HCT116 (cell line): ENCODE data around the gene SMIM41. TPM values are rescaled to one million over a fixed set of nuclear protein-coding genes. Genes with fewer than 3 reads are reported as not detected.

Experiments
- ATAC-seq: fragments of 200-7000 bp; cut with Tn5 transposase; 2 replicates; pipeline ENCODE4 v1.9.1; 2020; ENCODE audit warnings: mild to moderate bottlenecking, moderate library complexity
- BruUV-seq: library from RNA; stranded (reverse); fragments of 400-500 nt; replicated peaks from 2 replicates; lab custom pipeline; 2021; lab: Mats Ljungman, UMichigan
- CTCF ChIA-PET: fragments of 300-600 bp; sonication (Branson Sonifier 250); formaldehyde crosslinking; loops from one replicate; lab custom pipeline; 2021; ENCODE audit warnings: antibody characterized with exemption; lab: Charles Lee
- POLR2A ChIA-PET: fragments of 300-600, 350-600 bp; sonication (Branson Sonifier 250); formaldehyde crosslinking; loops from one replicate; lab custom pipeline; 2021; ENCODE audit warnings: antibody characterized with exemption; lab: Charles Lee
- RAD21 ChIA-PET, 2 experiments: fragments of 300-600 bp; sonication (Branson Sonifier 250); formaldehyde crosslinking; loops; one replicate each; lab custom pipeline; 2023; ENCODE audit warnings: low total read pairs in 2 of 2; ENCODE audit not compliant: uncharacterized antibody in 2 of 2, unreplicated experiment in 2 of 2, low non-redundant PET in 1 of 2; lab: Charles Lee
- DNase-seq: peaks from one replicate; pipeline ENCODE4 v3.0.0-alpha.2; 2010; ENCODE audit warnings: low read depth, low spot score
- H2AFZ ChIP-seq: fragments of 200-600 bp; shearing (Covaris generic), sonication (generic); 2 replicates; pipeline ENCODE4 v1.6.1; 2017; ENCODE audit warnings: low read depth, mixed run types, mixed read lengths, antibody characterized with exemption, low read length; ENCODE audit not compliant: poor library complexity, severe bottlenecking
- H3K27ac ChIP-seq: 2 replicates; pipeline ENCODE4 v1.5.1; 2012; ENCODE audit warnings: low read depth, low read length
- H3K27me3 ChIP-seq: fragments of 200-600 bp; sonication (generic); 2 replicates; pipeline ENCODE4 v1.6.1; 2016; ENCODE audit warnings: mixed run types, low read length, mixed read lengths; ENCODE audit not compliant: insufficient read depth
- H3K36me3 ChIP-seq, 2 experiments: fragments of 200-500 bp in 1 of 2; fragments of 200-600 bp in 1 of 2; sonication (Bioruptor generic) in 1 of 2; sonication (generic) in 1 of 2; 2 replicates each; pipeline versions ENCODE4 v1.5.1 to v1.6.1; 2014 to 2016; ENCODE audit warnings: low read length in 2 of 2, inconsistent platforms in 1 of 2, mixed read lengths in 1 of 2, mixed run types in 1 of 2; ENCODE audit not compliant: insufficient read depth in 2 of 2, control insufficient read depth in 1 of 2
- H3K4me1 ChIP-seq, 2 experiments: fragments of 200-600 bp in 1 of 2; sonication (generic) in 1 of 2; 2 replicates each; pipeline versions ENCODE4 v1.5.1 to v1.6.1; 2012 to 2017; ENCODE audit warnings: low read length in 2 of 2, inconsistent platforms in 1 of 2, mild to moderate bottlenecking in 1 of 2, mixed read lengths in 1 of 2, mixed run types in 1 of 2, moderate library complexity in 1 of 2; ENCODE audit not compliant: insufficient read depth in 2 of 2, control insufficient read depth in 1 of 2
- H3K4me2 ChIP-seq: fragments of 200-600 bp; sonication (generic); 2 replicates; pipeline ENCODE4 v1.6.1; 2017; ENCODE audit warnings: mixed run types, low read length, mixed read lengths
- H3K4me3 ChIP-seq, 2 experiments: fragments of 200-600 bp in 1 of 2; sonication (generic) in 1 of 2; replicated peaks in 1 of 2; 2 replicates each; pipeline ENCODE4 v1.5.1; 2011 to 2016; ENCODE audit warnings: low read length in 2 of 2, control low read depth in 1 of 2, low read depth in 1 of 2, mild to moderate bottlenecking in 1 of 2, mixed read lengths in 1 of 2, mixed run types in 1 of 2
- H3K79me2 ChIP-seq: fragments of 200-600 bp; sonication (generic); 2 replicates; pipeline ENCODE4 v1.6.1; 2017; ENCODE audit warnings: mild to moderate bottlenecking, mixed run types, low read length, moderate library complexity, mixed read lengths; ENCODE audit not compliant: insufficient read depth
- H3K9ac ChIP-seq: fragments of 200-600 bp; sonication (generic); 2 replicates; pipeline ENCODE4 v1.6.1; 2016; ENCODE audit warnings: low read length, mixed read lengths
- H3K9me2 ChIP-seq: fragments of 200-600 bp; sonication (generic), shearing (Covaris generic); 2 replicates; pipeline ENCODE4 v1.6.1; 2017; ENCODE audit warnings: mixed run types, mild to moderate bottlenecking, moderate library complexity; ENCODE audit not compliant: insufficient read depth
- H3K9me3 ChIP-seq, 2 experiments: fragments of 200-500 bp in 1 of 2; fragments of 200-600 bp in 1 of 2; sonication (Bioruptor generic) in 1 of 2; sonication (generic) in 1 of 2; 2 replicates each; pipeline ENCODE4 v1.6.1; 2014 to 2017; ENCODE audit warnings: low read length in 2 of 2, mixed read lengths in 2 of 2, inconsistent platforms in 1 of 2, low read depth in 1 of 2, mild to moderate bottlenecking in 1 of 2, mixed run types in 1 of 2, moderate library complexity in 1 of 2; ENCODE audit not compliant: control insufficient read depth in 1 of 2, insufficient read depth in 1 of 2
- H4K20me1 ChIP-seq: fragments of 200-600 bp; sonication (generic), shearing (Covaris generic); 2 replicates; pipeline ENCODE4 v1.6.1; 2017; ENCODE audit warnings: mixed run types, mild to moderate bottlenecking, moderate library complexity; ENCODE audit not compliant: insufficient read depth
- ATF3 ChIP-seq: IDR thresholded peaks from 2 replicates; pipeline ENCODE4 v1.6.1; 2012
- CTCF ChIP-seq, 3 experiments: fragments of 200-600 bp in 1 of 3; sonication (generic) in 1 of 3; IDR thresholded peaks in 2 of 3; conservative IDR thresholded peaks in 1 of 3; 2 replicates each; pipeline ENCODE4 v1.5.1; 2012 to 2017; ENCODE audit warnings: low read depth in 2 of 3, low read length in 2 of 3, antibody characterized with exemption in 1 of 3, borderline replicate concordance in 1 of 3, control low read depth in 1 of 3, mild to moderate bottlenecking in 1 of 3, mixed read lengths in 1 of 3, mixed run types in 1 of 3, moderate library complexity in 1 of 3; ENCODE audit not compliant: insufficient read depth in 1 of 3
- EGR1 ChIP-seq: IDR thresholded peaks from 2 replicates; pipeline ENCODE4 v1.6.1; 2012; ENCODE audit warnings: low read depth
- ELF1 ChIP-seq: IDR thresholded peaks from 2 replicates; pipeline ENCODE4 v1.6.1; 2012; ENCODE audit warnings: low read depth, borderline replicate concordance
- EZH2 ChIP-seq: fragments of 200-600 bp; sonication (generic); IDR thresholded peaks from 2 replicates; pipeline ENCODE4 v1.6.1; 2017; ENCODE audit warnings: antibody characterized with exemption, mixed run types
- EZH2phosphoT487 ChIP-seq: fragments of 200-600 bp; IDR thresholded peaks from 2 replicates; pipeline ENCODE4 v1.6.1; 2018; ENCODE audit warnings: antibody characterized with exemption, borderline replicate concordance
- FOSL1 ChIP-seq: IDR thresholded peaks from 2 replicates; pipeline ENCODE4 v1.6.1; 2012; ENCODE audit warnings: low read depth
- JUND ChIP-seq: IDR thresholded peaks from 2 replicates; pipeline ENCODE4 v1.6.1; 2012
- POLR2AphosphoS5 ChIP-seq: IDR thresholded peaks from 2 replicates; pipeline ENCODE4 v1.6.1; 2011; ENCODE audit warnings: mild to moderate bottlenecking, low read depth, low read length, moderate library complexity
- RAD21 ChIP-seq: IDR thresholded peaks from 2 replicates; pipeline ENCODE4 v1.6.1; 2012; ENCODE audit warnings: low read depth, mild to moderate bottlenecking
- SRF ChIP-seq: IDR thresholded peaks from 2 replicates; pipeline ENCODE4 v1.6.1; 2012; ENCODE audit warnings: low read depth
- TCF7L2 ChIP-seq: IDR thresholded peaks from 2 replicates; pipeline ENCODE4 v1.7.0; 2011; ENCODE audit warnings: borderline replicate concordance, inconsistent platforms; ENCODE audit not compliant: insufficient read depth, insufficient read length; ENCODE audit errors: extremely low read depth
- ZBTB33 ChIP-seq: IDR thresholded peaks from 2 replicates; pipeline ENCODE4 v1.6.1; 2011; ENCODE audit warnings: mild to moderate bottlenecking, low read length, moderate library complexity; ENCODE audit not compliant: insufficient replicate concordance; ENCODE audit errors: extremely low read depth
- ZFX ChIP-seq: fragments of 450-650 bp; IDR thresholded peaks from 2 replicates; pipeline ENCODE4 v1.6.1; 2017
- intact Hi-C: fragments of 100-400 bp; cut with micrococcal nuclease; formaldehyde crosslinking; loops from 2 replicates; pipeline ENCODE4 v1.10.0; 2022
- total RNA-seq: library from RNA; stranded (reverse); gene quantifications from one replicate; pipeline ENCODE4 v1.2.1, GENCODE V29; 2021; ENCODE audit not compliant: unreplicated experiment

SMIM41 gene
- total RNA-seq, 1 experiment from 2014 or later: not detected

DNA sequence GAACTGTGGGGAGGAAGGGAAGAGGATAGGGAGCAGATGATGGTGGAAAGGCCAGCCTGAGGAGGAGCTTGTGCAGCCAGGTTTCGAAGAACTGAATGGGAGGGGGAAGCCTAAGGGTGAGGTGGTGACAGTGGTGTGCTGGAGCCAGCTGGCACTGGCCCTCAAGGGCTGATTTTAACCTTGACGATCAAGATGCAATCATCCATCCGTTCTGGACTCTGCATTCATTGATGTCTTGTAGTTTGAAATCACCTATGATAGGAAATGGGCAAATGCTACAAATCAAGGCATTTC, 12.5 kb upstream of the SMIM41 start:
- H3K27ac ChIP-seq: no peak overlapping the region
- RAD21 ChIA-PET: no interaction called here
- peaks cover 0 to 3% of the 10 kb centered on the region in 2 experiments; a peak in 1 of 4 replicates for H3K36me3 ChIP-seq
- peaks cover 23% of the 10 kb centered on the region for H3K79me2 ChIP-seq
- BruUV-seq: no TSS peak
- CTCF ChIA-PET: interaction anchor here (4.4 kb wide), 1 partner anchor 41 kb away, joined by 70 read pairs; no protein-coding TSS in a partner anchor
- no peaks in the 10 kb centered on the region for H4K20me1 ChIP-seq
- H3K4me3 ChIP-seq: no peak overlapping the region
- no peaks in the 10 kb centered on the region for H3K9me3 ChIP-seq
- no peaks in the 10 kb centered on the region for H3K27me3 ChIP-seq
- no peaks in the 10 kb centered on the region for H3K9me2 ChIP-seq
- no peak for DNase-seq
- intact Hi-C loops: no loop called here
- no peak overlapping the region for H2AFZ ChIP-seq
- TF ChIP-seq TCF7L2 (no peak), CTCF (IDR thresholded peaks at IDR 0.05 in 2 of 3, conservative IDR thresholded peaks at IDR 0.05 in 1 of 3; ENCODE audit: borderline replicate concordance in 1 of 3, insufficient read depth in 1 of 3, low read depth in 2 of 3, low read length in 2 of 3) (no peak), ZBTB33 (no peak), JUND (no peak), EGR1 (no peak), FOSL1 (no peak), ATF3 (no peak), EZH2 (no peak), RAD21 (no peak), SRF (no peak), POLR2AphosphoS5 (no peak), ELF1 (no peak), EZH2phosphoT487 (no peak), ZFX (no peak)
- ATAC-seq: no peak
- peaks cover 7 to 37% of the 10 kb centered on the region in 2 experiments for H3K4me1 ChIP-seq
- POLR2A ChIA-PET: interaction anchor here (3.3 kb wide), 1 partner anchor 42 kb away, joined by 18 read pairs; no protein-coding TSS in a partner anchor
- no peak overlapping the region for H3K9ac ChIP-seq
- H3K4me2 ChIP-seq: no peak overlapping the region
